ENCODE data around the gene RASL11A.
"Not testable (repeated sequence)": the region's sequence is repeated elsewhere in the genome, so short reads cannot be mapped to it uniquely, and the experiment has no call there.

RASL11A gene, protein sequence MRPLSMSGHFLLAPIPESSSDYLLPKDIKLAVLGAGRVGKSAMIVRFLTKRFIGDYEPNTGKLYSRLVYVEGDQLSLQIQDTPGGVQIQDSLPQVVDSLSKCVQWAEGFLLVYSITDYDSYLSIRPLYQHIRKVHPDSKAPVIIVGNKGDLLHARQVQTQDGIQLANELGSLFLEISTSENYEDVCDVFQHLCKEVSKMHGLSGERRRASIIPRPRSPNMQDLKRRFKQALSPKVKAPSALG

DNA sequence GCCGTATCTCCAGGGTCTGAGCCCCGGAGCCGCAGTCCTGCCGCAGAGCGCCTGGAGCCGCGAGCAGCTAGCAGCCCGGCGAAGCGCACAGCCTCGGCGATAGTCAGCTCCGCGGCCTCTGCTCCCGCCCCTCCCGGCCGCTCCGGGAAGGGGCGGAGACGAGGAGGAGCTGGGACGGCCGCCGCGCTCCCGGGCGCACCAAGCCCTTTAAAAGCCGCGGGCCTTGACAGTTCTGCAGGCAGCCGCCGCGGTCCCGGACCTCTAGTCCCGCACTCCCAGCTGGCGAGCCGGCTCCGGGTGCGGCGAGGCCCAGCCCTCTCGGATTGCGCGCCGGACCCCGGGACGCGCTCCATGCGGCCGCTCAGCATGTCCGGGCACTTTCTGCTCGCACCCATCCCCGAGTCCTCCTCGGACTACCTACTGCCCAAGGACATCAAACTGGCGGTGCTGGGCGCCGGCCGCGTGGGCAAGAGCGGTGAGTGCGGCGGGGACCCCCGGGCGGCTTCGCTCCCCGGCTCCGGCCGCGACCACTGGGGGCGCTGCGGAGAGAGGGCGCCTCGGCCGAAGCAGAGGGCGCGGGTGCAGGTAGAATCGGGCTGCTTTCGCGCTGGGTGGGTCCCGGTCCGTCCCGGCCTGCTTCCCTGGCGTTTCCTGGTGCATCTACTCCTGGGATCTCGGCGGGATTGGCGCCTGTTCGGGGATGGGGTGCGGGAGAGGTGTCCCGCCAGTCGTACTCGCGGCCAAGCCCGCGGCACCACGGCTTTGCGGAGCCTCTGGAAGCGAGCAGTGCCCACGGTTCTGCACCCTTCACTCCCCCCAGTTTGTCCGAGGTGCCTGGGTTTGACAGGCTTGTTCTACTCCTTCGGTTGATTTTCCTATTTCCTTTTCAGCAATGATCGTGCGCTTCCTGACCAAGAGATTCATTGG is at the start of gene RASL11A:
Gene RASL11A, plus strand, starts transcription at position 237 of the 927 bp plus-strand sequence. Its CDS starts 115 bp downstream, at position 352.
- peak; percentile 81 for DNase-seq

- DNase-seq = not testable (repeated sequence)
Measured at GRCh38 chr13:27222100-27222499, 48.5 kb upstream of the RASL11A start.

DNA sequence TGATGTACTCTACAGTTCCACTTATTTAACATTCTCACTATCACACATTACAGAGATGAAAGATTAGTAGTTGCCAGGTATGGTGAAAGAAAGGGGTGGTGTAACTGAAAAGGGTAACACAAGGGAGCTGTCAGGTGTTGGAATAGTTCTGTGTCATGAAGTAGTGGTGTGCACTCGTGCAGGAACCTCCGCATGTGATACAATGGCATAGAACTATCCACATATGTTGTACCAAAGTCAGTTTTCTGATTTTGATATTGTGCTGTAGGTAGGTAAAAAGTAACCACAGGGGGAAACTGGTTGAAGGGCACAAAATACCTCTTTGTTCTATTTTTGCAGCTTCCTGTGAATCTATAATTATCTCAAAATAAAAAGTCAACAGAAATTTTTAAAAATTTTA is 43.6 kb upstream of the RASL11A start:
- DNase-seq = no peak

GRCh38 chr13:27228131-27228530 is 42.5 kb upstream of the RASL11A start:
- no peak for DNase-seq

DNA sequence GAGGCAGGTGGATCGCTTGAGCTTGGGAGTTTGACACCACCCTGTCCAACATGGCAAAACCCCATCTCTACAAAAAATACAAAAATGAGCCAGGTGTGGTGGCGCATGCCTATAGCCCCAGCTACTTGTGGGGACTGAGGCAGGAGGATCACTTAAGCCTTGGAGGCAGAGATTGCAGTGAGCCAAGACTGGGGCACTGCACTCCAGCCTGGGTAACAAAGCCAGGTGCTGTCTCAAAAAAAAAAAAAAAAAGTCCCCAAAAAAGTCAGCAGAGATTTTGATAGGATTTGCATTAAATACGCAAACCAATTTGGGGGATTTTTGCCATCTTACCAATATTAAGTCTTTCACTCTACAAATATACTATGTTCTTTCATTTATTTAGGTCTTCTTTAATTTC is 41.0 kb upstream of the RASL11A start:
- DNase-seq = no peak

DNA sequence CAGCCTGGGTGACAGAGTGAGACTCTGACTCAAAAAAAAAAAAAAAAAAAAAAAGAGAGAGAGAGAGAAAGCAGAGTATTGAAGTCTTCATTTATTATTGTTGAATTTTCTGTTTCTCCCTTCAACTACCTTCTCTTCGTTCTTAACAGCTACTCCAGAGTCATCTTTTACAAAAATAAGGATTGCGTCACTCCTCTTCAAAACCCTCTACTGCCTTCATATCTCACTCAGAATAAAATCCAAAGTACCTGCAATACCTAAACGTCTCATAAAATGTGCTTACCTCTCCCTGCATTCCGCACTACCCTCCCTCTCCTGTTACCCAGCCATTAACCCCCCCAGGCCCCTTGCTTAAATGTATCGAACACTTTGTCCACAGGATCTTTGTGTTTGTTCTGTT is 36.7 kb upstream of the RASL11A start:
- DNase-seq = no peak

DNA sequence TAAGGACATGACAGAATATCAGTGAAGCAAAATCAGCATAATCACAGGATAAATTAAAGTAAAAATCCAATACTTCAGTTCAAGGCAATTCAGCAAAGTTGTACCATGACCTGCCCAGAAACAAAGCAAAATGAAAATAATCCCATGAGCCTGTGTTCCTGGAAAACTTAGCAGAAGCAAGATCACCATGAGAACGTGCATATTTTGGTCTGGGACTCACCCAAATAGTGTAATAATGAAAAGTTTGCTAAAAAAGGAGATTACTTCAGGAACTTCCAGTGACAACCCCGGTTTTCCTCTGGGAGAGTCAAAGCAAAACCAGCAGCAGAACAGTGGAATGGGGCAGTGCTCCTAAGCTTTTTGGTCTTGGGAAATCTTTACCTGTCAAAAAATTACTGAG is 34.2 kb upstream of the RASL11A start:
- no peak for DNase-seq

- DNase-seq = no peak
Measured at GRCh38 chr13:27242702-27243101, 27.9 kb upstream of the RASL11A start.

GRCh38 chr13:27245610-27246009 is 25.0 kb upstream of the RASL11A start:
- DNase-seq = no peak

DNA sequence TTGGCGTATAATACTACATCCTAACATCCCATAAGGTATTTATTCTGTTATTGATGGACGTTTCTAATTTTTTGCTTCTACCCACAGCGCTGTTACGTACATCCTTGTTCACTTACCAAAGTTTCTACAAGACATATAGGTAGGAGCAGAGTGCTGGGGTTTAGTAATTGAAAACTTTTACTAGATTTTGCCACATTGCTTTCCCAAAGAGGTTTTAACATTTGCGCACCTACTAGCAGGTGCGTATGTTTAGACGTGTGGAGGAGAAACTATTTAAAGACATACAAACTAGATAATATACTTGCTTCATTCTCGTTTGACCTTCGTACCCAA is 19.8 kb upstream of the RASL11A start:
- no peak for DNase-seq

GRCh38 chr13:27251166-27252091 is 19.2 kb upstream of the RASL11A start, which contains the start of gene RPL21:
Gene RPL21, plus strand, starts transcription at chr13:27251558. Its CDS starts 2,219 bp downstream, at chr13:27253777.
- peak; percentile 96 for DNase-seq

GRCh38 chr13:27252467-27252866 is 18.2 kb upstream of the RASL11A start:
- DNase-seq = no peak

DNA sequence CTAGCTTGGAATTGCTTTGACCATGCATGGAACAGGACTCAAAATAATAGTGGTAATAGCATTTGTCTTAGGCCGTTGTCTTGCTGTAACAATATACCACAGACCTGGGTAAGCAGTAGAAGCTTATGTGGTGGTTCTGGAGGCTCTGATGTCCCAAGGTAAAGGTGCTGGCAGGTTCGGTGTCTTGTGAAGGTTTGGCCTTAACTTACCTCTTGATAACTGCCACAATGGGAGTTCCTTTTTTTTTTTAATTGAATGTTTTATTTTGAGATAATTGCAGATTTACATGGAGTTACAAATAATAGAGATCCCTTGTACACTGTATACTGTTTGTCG is 13.4 kb upstream of the RASL11A start:
- DNase-seq = no peak

GRCh38 chr13:27257648-27258253 is 12.9 kb upstream of the RASL11A start:
- no peak for DNase-seq

DNA sequence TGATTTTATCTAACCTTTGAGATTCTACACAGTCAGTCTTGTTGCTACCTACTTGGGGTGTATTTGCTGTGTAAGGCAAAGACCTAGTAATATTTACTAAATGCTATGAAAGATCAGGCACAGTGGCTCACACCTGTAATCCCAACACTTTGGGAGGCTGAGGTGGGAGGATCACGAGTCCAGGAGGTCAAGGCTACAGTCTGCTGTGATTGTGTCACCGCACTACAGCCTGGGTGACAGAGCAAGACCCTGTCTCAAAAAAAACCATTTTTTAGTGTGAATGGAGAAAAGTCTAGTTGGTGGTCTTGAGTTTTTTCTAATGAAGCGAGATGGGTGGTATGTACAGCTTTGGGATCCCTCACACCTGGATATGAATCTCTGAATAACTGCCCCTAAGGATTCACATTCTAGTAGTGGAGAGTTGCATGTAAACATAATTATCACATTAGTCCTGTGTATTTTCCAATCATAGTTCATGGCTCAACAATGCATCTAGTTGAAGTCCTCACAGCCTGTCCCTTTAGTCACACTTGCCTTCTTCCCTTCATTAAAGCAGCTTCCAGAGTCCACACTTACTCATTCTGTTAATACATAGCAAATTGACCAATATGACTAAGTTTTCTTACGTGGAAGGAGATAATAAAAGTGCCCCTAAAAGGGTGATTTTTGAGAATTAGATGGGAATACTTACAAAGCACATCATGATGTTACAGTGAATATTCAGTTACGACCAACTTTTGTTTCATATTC is 11.8 kb upstream of the RASL11A start:
- no peak for DNase-seq

GRCh38 chr13:27259831-27260230 is 10.8 kb upstream of the RASL11A start:
- no peak for DNase-seq

- DNase-seq = no peak
Measured at GRCh38 chr13:27261396-27261795, 9.2 kb upstream of the RASL11A start.

GRCh38 chr13:27263438-27263837 is 7.2 kb upstream of the RASL11A start:
- no peak for DNase-seq

GRCh38 chr13:27264181-27264580 is 6.4 kb upstream of the RASL11A start:
- peak; percentile 61 for DNase-seq

- no peak for DNase-seq
Measured at GRCh38 chr13:27264648-27265047, 6.0 kb upstream of the RASL11A start.

GRCh38 chr13:27266917-27267316 is 3.7 kb upstream of the RASL11A start:
- no peak for DNase-seq

DNA sequence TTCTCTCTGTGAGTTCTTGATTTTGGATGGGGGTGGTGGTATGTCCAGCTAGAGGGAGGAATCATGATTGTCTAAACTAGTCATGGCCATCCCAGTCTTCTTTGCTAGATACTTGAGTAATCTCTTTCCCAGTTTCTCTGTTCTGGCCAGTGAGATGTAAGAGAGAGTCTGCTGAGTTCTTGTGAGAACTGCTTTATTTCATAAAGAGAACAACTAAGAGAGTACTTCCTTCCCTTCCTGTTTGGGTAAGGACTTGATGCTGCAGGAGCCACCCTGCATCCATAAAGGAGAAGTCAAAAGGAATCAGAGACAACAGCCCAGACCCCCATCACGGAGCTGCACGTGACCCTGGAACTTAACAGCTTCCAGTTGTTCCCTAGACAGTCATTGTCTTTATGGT is 3.0 kb upstream of the RASL11A start:
- DNase-seq = no peak
